GM12801 (cell line): ENCODE measurements around the gene SCUBE3.

Experiments
- CTCF ChIP-seq: IDR thresholded peaks from one replicate; pipeline ENCODE4 v1.5.1; 2011; ENCODE audit warnings: control low read depth; ENCODE audit not compliant: insufficient read length; ENCODE audit errors: extremely low read depth

Gene SCUBE3

GRCh38 chr6:35273822-35274559 lies 60.2 kb downstream of the SCUBE3 start:
- no peak for TF ChIP-seq CTCF

- no peak for TF ChIP-seq CTCF
Measured at GRCh38 chr6:35275744-35276260, 62.0 kb downstream of the SCUBE3 start.

- no peak for TF ChIP-seq CTCF
Measured at GRCh38 chr6:35278708-35279107, 65.0 kb downstream of the SCUBE3 start.

GRCh38 chr6:35280903-35281302 lies 67.1 kb downstream of the SCUBE3 start:
- TF ChIP-seq CTCF = no peak

- no peak for TF ChIP-seq CTCF
Measured at GRCh38 chr6:35282472-35282871, 68.7 kb downstream of the SCUBE3 start.

GRCh38 chr6:35283361-35283760 lies 69.6 kb downstream of the SCUBE3 start:
- TF ChIP-seq CTCF = no peak

GRCh38 chr6:35287671-35288396 lies 74.1 kb downstream of the SCUBE3 start:
- no peak for TF ChIP-seq CTCF
